Type B pancreatic cell (in vitro differentiated cells): ENCODE measurements around the gene HOXB9. TPM values are rescaled to one million over a fixed set of nuclear protein-coding genes. Genes with fewer than 3 reads are reported as not detected.
A peak's percentile ranks its signal among the peaks of the same experiment; 100 is the strongest.

Experiments used
- DNase-seq: peaks from one replicate; pipeline ENCODE4 v3.0.0; 2021; ENCODE audit warnings: mixed read lengths; ENCODE audit not compliant: unreplicated experiment; ENCODE audit errors: extremely low spot score
- H3K27ac Mint-ChIP-seq: 2 replicates; pipeline ENCODE4 v1.8.0; 2021; ENCODE audit warnings: mild to moderate bottlenecking, mixed read lengths
- H3K27me3 Mint-ChIP-seq: 2 replicates; pipeline ENCODE4 v1.8.0; 2021; ENCODE audit warnings: mixed read lengths
- H3K36me3 Mint-ChIP-seq: 2 replicates; pipeline ENCODE4 v1.8.0; 2021; ENCODE audit warnings: mixed read lengths
- H3K4me1 Mint-ChIP-seq: one replicate; pipeline ENCODE4 v1.8.0; 2021; ENCODE audit warnings: mixed read lengths; ENCODE audit not compliant: unreplicated experiment
- H3K4me3 Mint-ChIP-seq: 2 replicates; pipeline ENCODE4 v1.8.0; 2021; ENCODE audit warnings: mild to moderate bottlenecking, mixed read lengths
- H3K9me3 Mint-ChIP-seq: 2 replicates; pipeline ENCODE4 v1.8.0; 2021; ENCODE audit warnings: mixed read lengths
- total RNA-seq: library from RNA; stranded (reverse); gene quantifications from 2 replicates; pipeline ENCODE4 v1.2.1, GENCODE V29; 2021; ENCODE audit warnings: low replicate concordance
- TF ChIP-seq, protein P1 (sequence below): fragments of 200-600 bp; sonication (generic); conservative IDR thresholded peaks from 2 replicates; pipeline ENCODE4 v1.5.0; 2021; ENCODE audit warnings: antibody characterized with exemption, mild to moderate bottlenecking

Gene HOXB9
- total RNA-seq, 1 donor from 2014 or later: 9.4 TPM

DNA sequence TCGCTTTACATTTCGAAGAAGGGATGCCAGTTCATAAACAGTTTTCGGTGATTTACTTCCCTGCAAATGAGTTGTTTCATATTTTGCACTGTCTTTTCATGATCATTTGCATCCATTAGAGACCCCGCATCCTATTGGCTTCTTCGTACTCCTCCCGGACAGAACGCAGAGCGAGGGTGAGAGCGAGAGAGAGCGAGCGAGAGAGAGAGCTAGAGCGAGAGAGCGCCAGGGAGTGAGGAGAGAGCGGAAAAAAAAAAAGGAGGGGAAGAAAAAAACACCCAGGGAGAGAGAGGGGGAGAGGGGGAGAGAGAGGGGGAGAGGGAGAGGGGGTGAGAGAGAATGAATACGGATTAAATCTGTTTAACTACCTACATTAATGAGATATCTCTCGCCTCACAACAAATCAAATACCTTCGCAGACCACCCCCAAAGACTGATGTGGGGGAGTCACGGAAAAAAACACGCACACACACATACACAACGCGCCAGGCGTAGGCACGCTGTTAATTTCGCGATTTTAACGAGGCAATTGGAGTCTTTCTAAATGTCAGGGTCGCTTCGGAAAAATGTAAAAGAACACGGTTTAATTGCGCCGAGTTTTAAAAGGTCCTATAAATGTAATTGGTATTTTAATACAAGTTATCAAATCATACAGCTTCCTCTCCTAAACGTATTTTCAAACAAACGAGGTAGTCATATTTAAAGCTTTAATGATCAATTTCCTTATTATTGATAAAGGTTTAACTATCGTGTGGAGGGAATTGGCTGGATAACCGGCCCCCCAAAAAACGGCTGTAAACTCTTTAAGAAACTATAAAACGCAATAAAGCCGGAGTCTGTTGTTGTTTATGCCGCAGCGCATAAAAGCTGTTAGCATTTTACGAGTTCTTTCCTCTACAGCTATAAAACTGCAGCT is 10.9 kb downstream of the HOXB9 start, which contains the start of gene HOXB8:
TSS of gene HOXB8 (minus strand) at position 246 of the 916 bp plus-strand sequence. CDS start 588 bp downstream, outside the sequence.
- H3K36me3 Mint-ChIP-seq: no peaks in the 10 kb centered on the region
- DNase-seq: no peak
- H3K4me1 Mint-ChIP-seq: peaks cover 41% of the 10 kb centered on the region
- peak within 1 kb of the TSS; percentile 58 for H3K27ac Mint-ChIP-seq
- peaks cover 94% of the 10 kb centered on the region for H3K27me3 Mint-ChIP-seq
- no peaks in the 10 kb centered on the region for H3K9me3 Mint-ChIP-seq
- TF ChIP-seq, protein P1, sequence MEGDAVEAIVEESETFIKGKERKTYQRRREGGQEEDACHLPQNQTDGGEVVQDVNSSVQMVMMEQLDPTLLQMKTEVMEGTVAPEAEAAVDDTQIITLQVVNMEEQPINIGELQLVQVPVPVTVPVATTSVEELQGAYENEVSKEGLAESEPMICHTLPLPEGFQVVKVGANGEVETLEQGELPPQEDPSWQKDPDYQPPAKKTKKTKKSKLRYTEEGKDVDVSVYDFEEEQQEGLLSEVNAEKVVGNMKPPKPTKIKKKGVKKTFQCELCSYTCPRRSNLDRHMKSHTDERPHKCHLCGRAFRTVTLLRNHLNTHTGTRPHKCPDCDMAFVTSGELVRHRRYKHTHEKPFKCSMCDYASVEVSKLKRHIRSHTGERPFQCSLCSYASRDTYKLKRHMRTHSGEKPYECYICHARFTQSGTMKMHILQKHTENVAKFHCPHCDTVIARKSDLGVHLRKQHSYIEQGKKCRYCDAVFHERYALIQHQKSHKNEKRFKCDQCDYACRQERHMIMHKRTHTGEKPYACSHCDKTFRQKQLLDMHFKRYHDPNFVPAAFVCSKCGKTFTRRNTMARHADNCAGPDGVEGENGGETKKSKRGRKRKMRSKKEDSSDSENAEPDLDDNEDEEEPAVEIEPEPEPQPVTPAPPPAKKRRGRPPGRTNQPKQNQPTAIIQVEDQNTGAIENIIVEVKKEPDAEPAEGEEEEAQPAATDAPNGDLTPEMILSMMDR: no peak
- H3K4me3 Mint-ChIP-seq: peak within 1 kb of the TSS; percentile 92

DNA sequence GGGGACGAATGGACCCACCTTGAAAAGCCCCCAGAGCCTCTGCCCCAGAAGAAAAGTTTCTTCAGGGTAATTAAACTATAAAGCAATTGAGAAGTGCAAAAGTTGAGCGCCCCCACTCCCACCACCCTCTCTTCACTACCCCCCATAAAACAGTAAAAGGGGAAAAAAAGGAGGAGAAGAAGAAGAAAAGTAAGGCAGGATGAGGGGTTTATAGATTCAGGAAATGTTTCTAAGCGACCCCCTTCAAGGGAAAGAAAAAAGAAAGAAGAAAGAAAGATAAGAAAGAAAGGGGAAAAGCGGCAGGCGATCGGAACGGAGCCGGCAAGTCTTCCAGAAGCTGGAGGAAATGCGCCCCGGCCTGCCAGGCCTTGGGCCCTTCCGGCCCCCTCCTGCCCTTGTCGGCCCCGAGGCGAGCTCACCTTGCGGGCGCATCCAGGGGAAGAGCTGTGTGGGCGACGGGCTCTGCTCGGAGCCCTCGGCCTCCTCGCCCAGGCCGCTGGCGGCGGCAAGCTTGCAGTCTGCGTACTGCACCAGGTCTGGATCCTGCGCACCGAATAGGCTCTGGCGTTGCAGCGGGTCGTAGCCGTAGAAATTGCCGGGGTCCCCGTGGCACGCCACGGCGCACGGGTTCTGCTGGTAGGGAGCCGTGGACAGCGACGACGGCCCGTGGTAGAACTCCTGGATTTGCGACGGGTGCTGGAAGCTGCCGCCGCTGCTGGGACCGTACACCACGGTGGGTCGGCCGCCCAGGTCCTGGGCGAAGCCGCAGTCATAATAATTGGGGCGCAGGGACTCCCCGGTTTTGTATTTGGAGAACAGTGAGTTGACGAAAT is 12.1 kb downstream of the HOXB9 start:
- peak overlapping the region; percentile 77 for H3K27ac Mint-ChIP-seq
- H3K4me1 Mint-ChIP-seq: peaks cover 38% of the 10 kb centered on the region
- TF ChIP-seq, protein P1: no peak
- no peaks in the 10 kb centered on the region for H3K36me3 Mint-ChIP-seq
- no peak for DNase-seq
- no peaks in the 10 kb centered on the region for H3K9me3 Mint-ChIP-seq
- peak overlapping the region; percentile 92 for H3K4me3 Mint-ChIP-seq
- H3K27me3 Mint-ChIP-seq: peaks cover 91% of the 10 kb centered on the region

DNA sequence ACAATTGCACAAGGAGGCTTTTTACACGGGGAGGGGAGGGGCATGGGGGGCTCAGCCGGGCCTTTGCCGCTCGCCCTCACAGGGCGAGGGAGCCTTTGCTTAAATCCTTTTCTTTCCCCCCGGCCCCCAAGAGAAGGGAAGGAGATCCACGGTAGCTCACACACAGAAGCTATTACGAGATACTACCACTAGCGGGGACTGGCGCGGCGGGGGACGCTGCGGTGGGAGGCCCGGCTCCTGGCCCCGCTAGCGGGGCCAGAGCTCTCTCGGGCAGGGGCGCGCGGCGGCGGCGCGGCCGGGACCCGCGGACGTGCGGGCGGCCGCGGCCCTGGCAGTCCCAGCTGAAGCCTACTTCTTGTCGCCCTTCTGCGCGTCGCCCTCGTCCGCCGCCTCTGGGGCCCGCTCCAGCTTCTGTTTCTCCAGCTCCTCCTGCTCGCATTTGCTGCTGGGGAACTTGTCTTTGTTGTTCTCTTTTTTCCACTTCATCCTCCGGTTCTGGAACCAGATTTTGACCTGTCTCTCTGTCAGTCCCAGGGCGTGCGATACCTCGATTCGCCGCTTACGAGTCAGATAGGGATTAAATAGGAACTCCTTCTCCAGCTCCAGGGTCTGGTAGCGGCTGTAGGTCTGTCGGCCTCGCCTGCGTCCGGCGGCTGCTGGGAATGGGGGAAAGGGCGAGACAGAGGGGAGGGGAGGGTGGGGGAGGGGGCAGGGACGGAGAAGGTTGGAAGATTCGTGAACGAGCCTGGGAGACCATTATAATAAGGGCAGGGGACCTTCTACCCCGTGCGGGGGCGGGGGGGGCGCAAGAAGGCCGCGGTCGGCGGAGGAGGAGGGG is 13.1 kb downstream of the HOXB9 start:
- H3K4me3 Mint-ChIP-seq: peak overlapping the region; percentile 92
- no peaks in the 10 kb centered on the region for H3K9me3 Mint-ChIP-seq
- H3K27ac Mint-ChIP-seq: peak overlapping the region; percentile 92
- no peaks in the 10 kb centered on the region for H3K36me3 Mint-ChIP-seq
- TF ChIP-seq, protein P1: peak; percentile 54
- peaks cover 90% of the 10 kb centered on the region for H3K27me3 Mint-ChIP-seq
- H3K4me1 Mint-ChIP-seq: peaks cover 33% of the 10 kb centered on the region
- no peak for DNase-seq

DNA sequence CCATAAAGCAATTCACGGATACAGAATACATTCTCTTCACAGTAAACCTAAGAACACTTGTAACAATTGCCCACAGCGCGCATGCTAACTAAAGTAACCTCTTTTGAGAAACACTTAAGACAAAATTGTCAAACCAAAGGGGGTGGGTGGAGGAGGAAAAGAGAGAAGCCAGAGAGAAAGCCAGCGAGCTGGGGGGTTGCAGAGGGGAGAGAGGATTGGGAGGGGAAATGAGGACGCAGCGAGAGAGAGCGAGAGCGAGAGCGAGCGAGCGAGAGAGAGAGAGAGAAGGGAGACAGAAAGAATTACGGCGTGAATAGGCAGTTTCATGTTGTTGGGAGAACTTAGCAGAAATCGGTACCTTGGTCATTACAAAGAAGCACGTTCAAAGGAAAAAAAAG is 13.7 kb downstream of the HOXB9 start:
- peak overlapping the region; percentile 92 for H3K27ac Mint-ChIP-seq
- peaks cover 4% of the 10 kb centered on the region for H3K36me3 Mint-ChIP-seq
- TF ChIP-seq, protein P1: no peak
- H3K4me1 Mint-ChIP-seq: peaks cover 33% of the 10 kb centered on the region
- peaks cover 90% of the 10 kb centered on the region for H3K27me3 Mint-ChIP-seq
- no peak for DNase-seq
- no peaks in the 10 kb centered on the region for H3K9me3 Mint-ChIP-seq
- peak overlapping the region; percentile 92 for H3K4me3 Mint-ChIP-seq
